ENCODE data around the gene COX15.
A peak's percentile ranks its signal among the peaks of the same experiment; 100 is the strongest.

The COX15 gene

GRCh38 chr10:99714446-99714845 is 17.5 kb downstream of the COX15 start:
- Histone ChIP-seq H3K27me3 (ENCODE audit: insufficient read depth, poor library complexity, severe bottlenecking) (no peaks in the 10 kb centered on the region), H3K4me3 (replicated peaks; ENCODE audit: insufficient read depth, low read length) (no peak overlapping the region), H3K27ac (replicated peaks) (no peak overlapping the region)
- TF ChIP-seq REST (IDR thresholded peaks at IDR 0.05; ENCODE audit: insufficient replicate concordance, low read depth) (no peak), SPI1 (IDR thresholded peaks at IDR 0.05; ENCODE audit: borderline replicate concordance, low read depth) (no peak), GABPA (IDR thresholded peaks at IDR 0.05; ENCODE audit: low read depth) (no peak)
- TF ChIP-seq, protein P1, sequence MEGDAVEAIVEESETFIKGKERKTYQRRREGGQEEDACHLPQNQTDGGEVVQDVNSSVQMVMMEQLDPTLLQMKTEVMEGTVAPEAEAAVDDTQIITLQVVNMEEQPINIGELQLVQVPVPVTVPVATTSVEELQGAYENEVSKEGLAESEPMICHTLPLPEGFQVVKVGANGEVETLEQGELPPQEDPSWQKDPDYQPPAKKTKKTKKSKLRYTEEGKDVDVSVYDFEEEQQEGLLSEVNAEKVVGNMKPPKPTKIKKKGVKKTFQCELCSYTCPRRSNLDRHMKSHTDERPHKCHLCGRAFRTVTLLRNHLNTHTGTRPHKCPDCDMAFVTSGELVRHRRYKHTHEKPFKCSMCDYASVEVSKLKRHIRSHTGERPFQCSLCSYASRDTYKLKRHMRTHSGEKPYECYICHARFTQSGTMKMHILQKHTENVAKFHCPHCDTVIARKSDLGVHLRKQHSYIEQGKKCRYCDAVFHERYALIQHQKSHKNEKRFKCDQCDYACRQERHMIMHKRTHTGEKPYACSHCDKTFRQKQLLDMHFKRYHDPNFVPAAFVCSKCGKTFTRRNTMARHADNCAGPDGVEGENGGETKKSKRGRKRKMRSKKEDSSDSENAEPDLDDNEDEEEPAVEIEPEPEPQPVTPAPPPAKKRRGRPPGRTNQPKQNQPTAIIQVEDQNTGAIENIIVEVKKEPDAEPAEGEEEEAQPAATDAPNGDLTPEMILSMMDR (IDR thresholded peaks at IDR 0.05; ENCODE audit: insufficient read depth, low read length) = no peak
- no peak for DNase-seq (ENCODE audit: low read depth in 1 of 2, low spot score in 1 of 2)

DNA sequence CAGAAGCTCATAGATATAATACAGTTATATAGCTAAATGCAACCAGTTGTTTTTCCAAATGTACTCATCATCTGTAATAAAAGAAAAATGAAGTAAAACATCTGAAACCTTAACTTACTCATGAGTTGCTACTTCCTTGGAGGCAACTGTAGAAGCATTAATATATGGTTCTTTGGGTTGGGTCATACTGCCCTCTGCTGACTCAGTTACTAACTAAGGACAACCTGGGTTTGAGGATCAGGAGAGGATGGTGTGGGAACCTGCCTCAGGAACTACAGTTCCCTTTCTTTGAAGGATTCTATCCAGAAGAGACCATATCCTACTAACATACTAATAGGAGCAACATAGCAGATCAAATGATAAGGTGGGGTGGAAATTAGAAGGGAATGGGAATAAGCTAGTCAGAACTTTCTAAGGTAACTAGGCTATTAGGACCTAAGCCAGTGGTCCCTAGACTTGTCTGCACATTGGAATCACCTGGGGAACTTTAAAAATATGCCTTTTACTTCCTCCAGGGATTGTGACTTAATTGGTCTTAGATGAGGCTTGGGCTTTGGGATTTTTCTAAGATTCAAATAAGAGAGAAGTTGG is 20.7 kb downstream of the COX15 start:
- TF ChIP-seq POLR2AphosphoS5 (IDR thresholded peaks at IDR 0.05; ENCODE audit: low read depth) (no peak), SPI1 (IDR thresholded peaks at IDR 0.05; ENCODE audit: borderline replicate concordance, low read depth) (no peak), GABPA (IDR thresholded peaks at IDR 0.05; ENCODE audit: low read depth) (no peak), REST (IDR thresholded peaks at IDR 0.05; ENCODE audit: insufficient replicate concordance, low read depth) (no peak)
- TF ChIP-seq, protein P1 (IDR thresholded peaks at IDR 0.05; ENCODE audit: insufficient read depth, low read length) = peak; percentile 22
- DNase-seq (ENCODE audit: low read depth in 1 of 2, low spot score in 1 of 2) = peak; percentile 51 to 67
- H3K27me3 ChIP-seq (ENCODE audit: insufficient read depth, poor library complexity, severe bottlenecking) = no peaks in the 10 kb centered on the region
- no peak overlapping the region for H3K27ac ChIP-seq (replicated peaks)
- no peak overlapping the region for H3K4me3 ChIP-seq (replicated peaks; ENCODE audit: insufficient read depth, low read length)

DNA sequence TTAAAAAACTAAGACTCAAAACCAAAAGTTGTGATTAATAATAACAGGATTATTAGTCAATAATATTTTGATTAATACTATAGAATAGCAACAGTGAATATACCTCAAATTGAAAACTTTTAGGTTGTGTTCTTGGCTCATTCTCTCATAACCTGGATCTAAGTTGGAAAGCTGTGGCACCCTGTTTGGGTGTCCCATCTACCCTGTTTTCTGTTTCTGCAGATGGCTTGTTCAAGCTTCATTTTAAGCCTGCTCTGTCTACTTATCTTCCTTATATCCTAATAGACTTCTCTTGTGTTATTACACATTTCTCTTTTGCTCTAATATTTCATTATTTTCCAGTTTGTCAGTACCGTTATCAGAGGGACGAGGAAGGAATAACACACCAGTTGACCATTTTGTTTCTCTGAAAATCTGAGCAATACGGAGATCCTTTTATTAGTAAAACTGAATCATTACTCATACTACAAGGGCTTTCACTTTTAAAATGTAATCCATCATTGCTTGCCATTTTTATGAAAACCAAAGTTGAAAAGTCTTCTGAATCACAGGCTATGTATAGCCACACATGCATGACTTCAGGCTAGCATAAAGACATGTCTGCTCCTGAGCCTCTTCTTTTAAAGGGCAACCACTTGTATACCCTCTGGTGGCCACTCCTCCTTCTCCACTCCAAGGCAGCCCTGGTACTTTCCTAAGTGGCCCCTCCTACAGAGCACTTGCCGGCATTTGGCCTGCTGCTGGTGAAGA is 22.3 kb downstream of the COX15 start:
- no peak for DNase-seq (ENCODE audit: low read depth in 1 of 2, low spot score in 1 of 2)
- Histone ChIP-seq H3K27ac (replicated peaks) (no peak overlapping the region), H3K27me3 (ENCODE audit: insufficient read depth, poor library complexity, severe bottlenecking) (no peaks in the 10 kb centered on the region), H3K4me3 (replicated peaks; ENCODE audit: insufficient read depth, low read length) (no peak overlapping the region)
- TF ChIP-seq REST (IDR thresholded peaks at IDR 0.05; ENCODE audit: insufficient replicate concordance, low read depth) = no peak
- TF ChIP-seq, protein P1 (IDR thresholded peaks at IDR 0.05; ENCODE audit: insufficient read depth, low read length) = no peak
- TF ChIP-seq SPI1 (IDR thresholded peaks at IDR 0.05; ENCODE audit: borderline replicate concordance, low read depth) = no peak
- TF ChIP-seq GABPA (IDR thresholded peaks at IDR 0.05; ENCODE audit: low read depth) = no peak
